Hypothalamus (tissue), 51 donors: ENCODE results near the gene PTPRN2.

ENCODE experiments used
- DNase-seq, 51 donors: peaks; one replicate each; lab custom pipeline; 2025; lab: John Stamatoyannopoulos, UW

The PTPRN2 gene

GRCh38 chr7:158498443-158499081, 89.1 kb downstream of the PTPRN2 start:
- DNase-seq: no peak

GRCh38 chr7:158497627-158498026, 90.0 kb downstream of the PTPRN2 start:
- DNase-seq: no peak

- DNase-seq: peak in 4 of 51 donors; percentile 17 to 47 (median 18)
Measured at GRCh38 chr7:158495786-158496185, 91.8 kb downstream of the PTPRN2 start.

GRCh38 chr7:158495216-158495615, 92.4 kb downstream of the PTPRN2 start:
- peak in 2 of 51 donors; percentile 15 to 62 for DNase-seq

GRCh38 chr7:158494643-158495042, 93.0 kb downstream of the PTPRN2 start:
- DNase-seq: no peak

GRCh38 chr7:158494162-158494586, 93.4 kb downstream of the PTPRN2 start:
- DNase-seq: no peak

- DNase-seq: peak in 1 of 51 donors; percentile 77
Measured at GRCh38 chr7:158492367-158492764, 95.3 kb downstream of the PTPRN2 start.

GRCh38 chr7:158491094-158491493, 96.5 kb downstream of the PTPRN2 start:
- no peak for DNase-seq

- no peak for DNase-seq
Measured at GRCh38 chr7:158490171-158490782, 97.3 kb downstream of the PTPRN2 start.

GRCh38 chr7:158489462-158490155, 98.0 kb downstream of the PTPRN2 start:
- no peak for DNase-seq

GRCh38 chr7:158488181-158488971, 99.2 kb downstream of the PTPRN2 start:
- DNase-seq: no peak

- peak in 3 of 51 donors; percentile 33 to 45 (median 41) for DNase-seq
Measured at GRCh38 chr7:158487631-158488151, 99.9 kb downstream of the PTPRN2 start.

- DNase-seq: no peak
Measured at GRCh38 chr7:158486919-158487318, 100.7 kb downstream of the PTPRN2 start.

- DNase-seq: no peak
Measured at GRCh38 chr7:158484801-158485531, 102.7 kb downstream of the PTPRN2 start.

GRCh38 chr7:158482480-158482879, 105.1 kb downstream of the PTPRN2 start:
- no peak for DNase-seq

GRCh38 chr7:158479664-158480025, 108.0 kb downstream of the PTPRN2 start:
- DNase-seq: no peak

- peak in 2 of 51 donors; percentile 29 to 63 for DNase-seq
Measured at GRCh38 chr7:158479021-158479663, 108.5 kb downstream of the PTPRN2 start.

- no peak for DNase-seq
Measured at GRCh38 chr7:158477866-158478265, 109.8 kb downstream of the PTPRN2 start.

GRCh38 chr7:158476331-158476932, 111.2 kb downstream of the PTPRN2 start:
- peak in 1 of 51 donors; percentile 6 for DNase-seq
